HepG2 (cell line): ENCODE data around the gene MRPS18C. TPM values are rescaled to one million over a fixed set of nuclear protein-coding genes. Genes with fewer than 3 reads are reported as not detected.
A peak's percentile ranks its signal among the peaks of the same experiment; 100 is the strongest.

Experiments
- ATF3 ChIP-seq: sonication (generic); formaldehyde crosslinking; IDR thresholded peaks from 2 replicates; pipeline ENCODE4 v1.4.0; 2020; ENCODE audit warnings: missing genetic modification reagents
- ISL2 ChIP-seq: sonication (generic); formaldehyde crosslinking; IDR thresholded peaks from 2 replicates; pipeline ENCODE4 v1.5.0; 2020; ENCODE audit warnings: missing genetic modification reagents
- PRDM15 ChIP-seq: sonication (generic); formaldehyde crosslinking; IDR thresholded peaks from 2 replicates; pipeline ENCODE4 v1.4.0; 2020; ENCODE audit warnings: missing genetic modification reagents
- RBM22 ChIP-seq: fragments of 200-400 bp; formaldehyde crosslinking; optimal IDR thresholded peaks from 2 replicates; pipeline ENCODE3; 2017; ENCODE audit warnings: mild to moderate bottlenecking, low read length, moderate library complexity
- REST ChIP-seq, 2 experiments: IDR thresholded peaks; 2 replicates each; pipeline ENCODE4 v1.6.1; 2011 to 2012; ENCODE audit warnings: low read length in 2 of 2, borderline replicate concordance in 1 of 2, low read depth in 1 of 2, mild to moderate bottlenecking in 1 of 2, moderate library complexity in 1 of 2
- ZNF224 ChIP-seq: sonication (generic); formaldehyde crosslinking; IDR thresholded peaks from 2 replicates; pipeline ENCODE4 v1.5.0; 2020; ENCODE audit warnings: mild to moderate bottlenecking, missing genetic modification reagents
- ZNF407 ChIP-seq: sonication (generic); formaldehyde crosslinking; IDR thresholded peaks from one replicate; pipeline ENCODE4 v1.5.1; 2020; ENCODE audit warnings: mild to moderate bottlenecking, missing genetic modification reagents; ENCODE audit errors: not compliant biosample characterization
- ZSCAN5A ChIP-seq: sonication (generic); formaldehyde crosslinking; IDR thresholded peaks from 2 replicates; pipeline ENCODE4 v1.8.0; 2022; ENCODE audit warnings: mild to moderate bottlenecking, missing genetic modification reagents, borderline replicate concordance
- polyA plus RNA-seq, 8 experiments: library from polyadenylated mRNA; depleted of rRNA in 3 of 8; stranded (reverse) in 7 of 8; unstranded in 1 of 8; fragments of >200 nt; fragmentation: Illumina TruSeq in 4 of 8; extraction: Trizol in 4 of 8; gene quantifications; 2 replicates each; pipeline versions ENCODE4 v1.2.1 to v1.2.3, GENCODE V29; 2011 to 2016; ENCODE audit warnings: low read depth in 4 of 8, missing spikeins in 1 of 8, mixed read lengths in 1 of 8; ENCODE audit not compliant: insufficient read depth in 1 of 8
- total RNA-seq, 5 experiments: library from RNA; depleted of rRNA; stranded (reverse); fragments of >200 nt; fragmentation: Illumina TruSeq; extraction: Trizol; gene quantifications; 2 replicates each; pipeline ENCODE4 v1.2.3, GENCODE V29; 2016; ENCODE audit warnings: low read depth in 1 of 5

The MRPS18C gene
- total and polyA plus RNA-seq, 2 of the 13 experiments (the other 11 are each of a cell fraction or from before 2014, with no cell fraction given) = 45.4 to 124 TPM

GRCh38 chr4:83455281-83456183 is at the start of gene MRPS18C, which contains the start of gene HELQ (continued):
- TF ChIP-seq ZNF407 (CRISPR knock-in tag) (no peak), ZNF224 (CRISPR knock-in tag) (peak; percentile 44; the same call in 1 of the 2 replicates), ZSCAN5A (CRISPR knock-in tag) (0 out of 2 replicates have a peak, but pooled peaks have one; percentile 88), RBM22 (peak; percentile 56), PRDM15 (CRISPR knock-in tag) (no peak), ISL2 (CRISPR knock-in tag) (peak; percentile 81), ATF3 (peak; percentile 51), REST (IDR thresholded peaks at IDR 0.05; ENCODE audit: borderline replicate concordance in 1 of 2, low read depth in 1 of 2, low read length in 2 of 2) (peak in 1 of 2 experiments; percentile 69; a peak in 1 of 4 replicates)
